Fibroblast of skin of left quadriceps (primary cell): ENCODE data around the gene HSPA5.
A peak's percentile ranks its signal among the peaks of the same experiment; 100 is the strongest.

Experiments used
- DNase-seq, 2 experiments: peaks; one replicate each; pipeline ENCODE4 v3.0.0-alpha.2; 2013; ENCODE audit warnings: low read depth in 2 of 2

Gene HSPA5

GRCh38 chr9:125189361-125190289, 51.5 kb downstream of the HSPA5 start, which contains the start of gene PPP6C:
TSS of gene PPP6C (minus strand) at chr9:125189803. CDS start at chr9:125189718, 85 bp downstream.
- peak; percentile 89 to 90 for DNase-seq

- no peak for DNase-seq
Observed at GRCh38 chr9:125189011-125189360, 52.2 kb downstream of the HSPA5 start.
